Stimulated activated CD8-positive, alpha-beta memory T cell treated with anti-CD3 and anti-CD28 coated beads, Interleukin-15, amount 100 ng/mL, for 4 hours (primary cell): ENCODE measurements around the gene NKAIN1.
"Not testable (repeated sequence)": the region's sequence is repeated elsewhere in the genome, so short reads cannot be mapped to it uniquely, and the experiment has no call there.

Experiments used
- DNase-seq, 2 donors: peaks; one replicate each; pipeline ENCODE4 v3.0.0-alpha.2; 2020; ENCODE audit warnings: low read depth in 2 of 2

Gene NKAIN1

GRCh38 chr1:31152181-31152795, 87.4 kb downstream of the NKAIN1 start:
- DNase-seq = no peak

- DNase-seq = no peak
Measured at GRCh38 chr1:31151402-31151801, 88.3 kb downstream of the NKAIN1 start.

GRCh38 chr1:31148409-31148808, 91.3 kb downstream of the NKAIN1 start:
- DNase-seq = no peak

DNA sequence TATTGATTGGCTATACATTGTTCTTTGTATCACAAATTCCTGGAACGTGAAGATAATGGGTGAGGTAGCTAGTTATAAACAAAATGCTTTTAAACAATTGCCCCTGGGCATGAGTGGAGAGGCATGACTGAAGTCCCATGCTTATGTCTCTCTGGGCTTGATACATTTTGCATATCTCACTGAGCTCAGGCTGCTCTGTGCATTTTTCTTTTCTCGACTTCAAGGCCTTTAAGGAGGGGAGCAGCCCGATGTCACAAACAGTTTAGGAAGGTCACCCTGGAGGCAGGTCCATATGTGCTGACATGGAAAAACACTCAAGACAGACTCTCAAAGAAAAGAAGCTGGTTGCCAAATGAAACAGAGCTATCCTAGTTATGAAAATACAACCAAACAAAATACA, 94.0 kb downstream of the NKAIN1 start:
- no peak for DNase-seq

- DNase-seq = no peak
Measured at GRCh38 chr1:31144442-31144841, 95.2 kb downstream of the NKAIN1 start.

- DNase-seq = no peak
Measured at GRCh38 chr1:31143455-31143854, 96.2 kb downstream of the NKAIN1 start.

DNA sequence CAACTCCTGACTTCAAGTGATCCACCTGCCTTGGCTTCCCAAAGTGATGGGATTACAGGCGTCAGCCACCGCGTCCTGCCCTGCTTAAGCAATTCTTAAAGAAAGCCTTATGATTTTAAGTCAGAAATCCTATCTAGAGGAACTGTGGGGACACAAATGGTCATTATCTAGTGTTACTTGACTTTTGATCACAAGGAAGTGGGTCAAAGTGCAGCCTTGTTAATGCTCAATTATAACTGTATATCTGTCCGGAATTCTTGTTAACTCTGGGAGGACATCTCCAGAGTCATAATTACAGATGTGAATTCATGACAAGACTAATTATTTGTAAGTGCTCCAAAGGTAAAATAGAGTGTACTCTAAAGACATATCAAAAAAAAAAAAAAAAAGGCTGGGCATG, 97.3 kb downstream of the NKAIN1 start:
- DNase-seq = no peak

DNA sequence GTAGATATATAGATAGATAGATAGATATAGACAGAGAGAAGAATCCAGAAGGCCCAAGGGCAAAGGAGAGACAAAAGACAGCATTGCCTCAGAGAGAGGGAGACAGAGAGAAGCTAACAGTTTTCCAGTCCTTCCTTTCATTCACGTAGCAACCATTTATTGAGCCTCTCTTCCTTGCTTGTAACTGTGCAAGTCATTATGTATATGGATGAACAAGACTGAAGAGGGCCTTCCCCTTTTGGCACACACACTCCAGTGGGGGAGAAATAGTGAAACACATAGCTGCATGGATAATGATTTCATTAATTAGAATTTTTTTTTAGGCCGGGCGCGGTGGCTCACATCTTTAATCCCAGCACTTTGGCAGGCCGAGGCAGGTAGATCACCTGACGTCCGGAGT, 99.4 kb downstream of the NKAIN1 start:
- DNase-seq = no peak

- DNase-seq = not testable (repeated sequence)
Measured at GRCh38 chr1:31138797-31139521, 100.7 kb downstream of the NKAIN1 start.

DNA sequence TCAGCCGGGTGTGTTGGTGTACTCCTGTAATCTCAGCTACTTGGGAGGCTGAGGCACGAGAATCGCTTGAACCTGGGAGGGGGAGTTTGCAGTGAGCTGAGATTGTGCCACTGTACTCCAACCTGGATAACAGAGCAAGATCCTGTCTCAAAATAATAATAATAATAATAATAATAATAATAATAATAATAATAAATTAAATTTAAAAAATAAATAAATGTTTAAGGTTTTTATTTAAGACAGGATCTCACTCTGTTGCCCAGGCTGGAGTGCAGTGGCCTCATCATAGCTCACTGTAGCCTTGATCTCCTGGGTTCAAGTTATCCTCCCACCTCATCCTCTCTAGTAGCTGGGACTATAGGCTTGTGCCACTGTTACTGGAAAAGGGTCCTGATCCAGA, 101.8 kb downstream of the NKAIN1 start:
- DNase-seq = not testable (repeated sequence)

DNA sequence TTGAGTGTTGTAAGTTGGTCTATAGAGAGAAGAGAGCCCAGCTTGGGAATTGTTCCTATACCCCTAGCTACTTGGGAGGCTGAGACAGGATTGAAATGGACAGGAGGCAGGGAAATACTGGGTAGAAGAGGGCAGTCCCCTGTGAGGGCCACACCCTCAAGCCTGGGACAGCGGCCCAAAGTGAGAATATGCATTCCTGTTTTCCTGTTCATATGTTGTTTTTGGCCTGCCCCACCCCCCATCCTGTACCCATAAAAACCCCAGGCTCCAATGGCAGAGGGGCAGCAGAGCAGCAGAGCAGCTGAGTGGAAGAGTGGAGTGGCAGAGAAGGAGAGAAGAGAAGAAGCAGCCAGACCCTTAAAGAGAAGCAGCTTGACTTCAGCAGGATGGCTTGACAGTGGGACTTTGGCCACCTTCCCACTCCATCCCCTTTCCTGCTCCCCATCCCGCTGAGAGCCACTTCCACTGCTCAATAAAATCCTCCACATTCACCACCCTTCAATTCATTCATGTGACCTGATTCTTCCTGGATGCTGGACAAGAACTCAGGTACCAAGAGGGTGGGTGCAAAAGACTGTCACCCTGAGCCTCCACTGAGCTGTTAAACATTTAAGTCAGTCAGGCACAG, 103.6 kb downstream of the NKAIN1 start:
- DNase-seq = no peak

DNA sequence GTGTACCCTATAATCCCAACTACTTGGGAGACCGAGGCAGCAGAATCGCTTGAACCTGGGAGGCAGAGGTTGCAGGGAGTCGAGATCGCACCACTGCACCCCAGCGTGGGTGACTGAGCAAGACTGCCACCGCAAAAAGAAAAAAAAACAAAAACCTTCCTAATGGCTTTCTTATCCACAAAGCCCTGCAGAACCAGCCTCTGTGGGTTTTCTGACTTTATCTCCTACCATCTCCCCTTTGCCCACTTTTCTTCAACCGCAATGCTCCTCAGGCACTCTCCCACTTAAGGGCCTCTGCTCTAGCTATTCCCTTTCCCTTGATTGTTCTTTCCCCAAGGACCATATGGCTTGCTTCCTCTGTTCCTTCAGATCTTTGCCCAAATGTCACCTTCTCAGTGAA, 106.3 kb downstream of the NKAIN1 start:
- DNase-seq = no peak
